Measurements from ENCODE around the gene ZNF532.

GRCh38 chr18:59026831-59027410 lies 162.2 kb downstream of the ZNF532 start:
- TF ChIP-seq CTCF (IDR thresholded peaks at IDR 0.05; ENCODE audit: borderline replicate concordance, extremely low read depth, low read length, poor library complexity, severe bottlenecking) (no peak), EZH2 (IDR thresholded peaks at IDR 0.05; ENCODE audit: borderline replicate concordance, low read depth, low read length, severe bottlenecking) (no peak)

Measured in DND-41 (cell line).